Pons (tissue), 1 donor: ENCODE results near the gene TMED8.

ENCODE experiments used
- DNase-seq: peaks from one replicate; pipeline ENCODE4 v3.0.0-alpha.2; 2016; ENCODE audit warnings: low spot score

The TMED8 gene

DNA sequence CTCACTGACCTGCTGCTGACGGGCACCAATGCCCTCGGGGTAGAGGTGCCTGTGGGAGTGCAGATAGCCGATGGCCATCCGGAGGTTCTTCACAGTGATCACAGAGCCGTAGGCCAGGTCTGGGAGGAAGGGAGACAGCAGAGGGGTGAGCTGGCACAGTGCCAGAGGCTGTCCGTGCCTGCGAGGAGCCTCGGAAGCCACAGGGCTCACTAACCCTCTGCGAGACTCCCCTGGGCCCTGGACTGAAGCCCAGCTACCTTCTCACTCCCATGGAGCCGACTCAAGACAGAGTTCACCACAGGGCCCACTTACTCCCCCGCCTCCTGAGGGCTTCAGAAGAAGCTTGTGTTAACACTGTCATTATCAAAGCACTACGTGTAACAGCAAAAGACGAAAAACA, 80.7 kb downstream of the TMED8 start:
- no peak for DNase-seq

DNA sequence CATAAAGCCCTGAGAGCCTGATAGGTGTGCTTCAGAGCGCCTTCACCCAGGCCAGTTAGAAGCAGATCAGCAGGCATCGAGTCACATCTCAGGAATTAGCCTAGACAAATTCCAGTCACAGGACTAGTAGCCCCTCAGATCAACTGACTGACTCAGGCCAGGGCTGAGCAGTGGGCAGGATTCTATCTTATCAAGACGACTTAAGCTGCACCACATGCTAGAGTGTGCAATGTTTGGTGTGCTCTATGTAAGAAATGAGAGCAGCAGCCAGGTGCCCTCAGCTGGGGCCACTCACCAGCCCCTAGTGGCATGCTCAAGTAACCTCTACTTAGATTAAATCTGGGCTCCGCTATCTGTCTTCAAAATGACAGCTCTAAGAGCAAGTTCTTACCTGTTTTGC, 86.2 kb downstream of the TMED8 start:
- DNase-seq, result no peak

DNA sequence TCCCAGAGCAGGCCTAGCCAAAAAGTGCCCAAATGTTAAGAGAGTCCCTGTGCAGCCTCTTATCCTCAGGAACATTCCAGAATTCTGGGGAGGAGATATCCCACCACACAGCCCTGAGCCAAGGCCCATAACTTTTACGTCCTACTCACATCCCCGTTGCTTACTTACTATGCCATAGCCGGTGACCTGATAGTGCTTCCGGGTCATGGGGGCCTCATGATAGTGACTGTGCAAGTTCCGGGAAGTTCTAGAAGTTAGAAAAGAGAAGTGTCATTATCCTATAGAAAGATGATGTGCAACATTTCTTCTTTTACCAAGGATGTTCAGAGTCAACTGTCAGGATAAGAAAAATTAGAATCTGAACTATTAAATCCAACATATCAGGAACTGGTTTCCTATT, 90.3 kb downstream of the TMED8 start:
- no peak for DNase-seq
